Measurements from ENCODE around the gene MAS1L. TPM values are rescaled to one million over a fixed set of nuclear protein-coding genes. Genes with fewer than 3 reads are reported as not detected.

The MAS1L gene
- total RNA-seq, 1 experiment from 2014 or later = not detected

GRCh38 chr6:29495571-29495970, 7.8 kb upstream of the MAS1L start (continued):
- TF ChIP-seq ZBTB33 (IDR thresholded peaks at IDR 0.05; ENCODE audit: extremely low read depth, insufficient replicate concordance, low read length) (no peak), SIN3A (IDR thresholded peaks at IDR 0.05; ENCODE audit: low read depth) (no peak), RAD21 (IDR thresholded peaks at IDR 0.05; ENCODE audit: low read depth) (no peak), MAX (IDR thresholded peaks at IDR 0.05) (no peak), POLR2A (IDR thresholded peaks at IDR 0.05; ENCODE audit: borderline replicate concordance, extremely low read depth, insufficient read depth, insufficient read length) (no peak), CEBPB (IDR thresholded peaks at IDR 0.05; ENCODE audit: low read depth) (no peak), POLR2AphosphoS5 (IDR thresholded peaks at IDR 0.05; ENCODE audit: low read depth, low read length) (no peak), EZH2phosphoT487 (IDR thresholded peaks at IDR 0.05; ENCODE audit: borderline replicate concordance) (no peak), FOSL1 (IDR thresholded peaks at IDR 0.05; ENCODE audit: low read depth) (no peak)

GRCh38 chr6:29494131-29494530, 6.4 kb upstream of the MAS1L start:
- no peaks in the 10 kb centered on the region for H3K4me1 ChIP-seq (ENCODE audit: control insufficient read depth in 1 of 2, insufficient read depth in 2 of 2, low read length in 2 of 2)
- no peaks in the 10 kb centered on the region; the same call in 1 of the 2 replicates for H3K9me2 ChIP-seq (ENCODE audit: insufficient read depth)
- H3K27ac ChIP-seq (ENCODE audit: low read depth, low read length) = no peak overlapping the region
- H4K20me1 ChIP-seq (ENCODE audit: insufficient read depth) = no peaks in the 10 kb centered on the region
- no peaks in the 10 kb centered on the region for H3K9me3 ChIP-seq (ENCODE audit: control insufficient read depth in 1 of 2, insufficient read depth in 1 of 2, low read depth in 1 of 2, low read length in 2 of 2)
- POLR2A ChIA-PET = no interaction called here
- CTCF ChIA-PET = no interaction called here
- peaks cover 18% of the 10 kb centered on the region; the same call in 1 of the 2 replicates for H3K27me3 ChIP-seq (ENCODE audit: insufficient read depth, low read length)
- no peak overlapping the region for H3K4me3 ChIP-seq (replicated peaks in 1 of 2; ENCODE audit: low read depth in 1 of 2, low read length in 2 of 2)
- ATAC-seq (no peak), DNase-seq (ENCODE audit: low read depth, low spot score) (no peak)
- no peak overlapping the region for H3K9ac ChIP-seq (ENCODE audit: low read length)
- intact Hi-C loops (cut with micrococcal nuclease) = no loop called here
- no peak for TF ChIP-seq TCF7L2 (IDR thresholded peaks at IDR 0.05; ENCODE audit: borderline replicate concordance, extremely low read depth, insufficient read depth, insufficient read length)
- no peak for TF ChIP-seq EZH2 (IDR thresholded peaks at IDR 0.05)
- TF ChIP-seq RAD21 (IDR thresholded peaks at IDR 0.05; ENCODE audit: low read depth) = no peak
- no peak for TF ChIP-seq ZBTB33 (IDR thresholded peaks at IDR 0.05; ENCODE audit: extremely low read depth, insufficient replicate concordance, low read length)
- RAD21 ChIA-PET (ENCODE audit: low non-redundant PET in 1 of 2, low total read pairs in 2 of 2, uncharacterized antibody in 2 of 2, unreplicated experiment in 2 of 2) = no interaction called here
- H3K79me2 ChIP-seq (ENCODE audit: insufficient read depth, low read length) = no peaks in the 10 kb centered on the region
- H2AFZ ChIP-seq (ENCODE audit: low read depth, low read length, poor library complexity, severe bottlenecking) = no peak overlapping the region
- BruUV-seq (replicated peaks) = no TSS peak
- H3K36me3 ChIP-seq (ENCODE audit: control insufficient read depth in 1 of 2, insufficient read depth in 2 of 2, low read length in 2 of 2) = no peaks in the 10 kb centered on the region
- H3K4me2 ChIP-seq (ENCODE audit: low read length) = no peak overlapping the region

All from HCT116 (cell line).